ENCODE data around the gene OOSP4B. TPM values are rescaled to one million over a fixed set of nuclear protein-coding genes. Genes with fewer than 3 reads are reported as not detected.

OOSP4B gene
- total and polyA plus RNA-seq, 2 of the 8 experiments (the other 6 are each of a cell fraction or from before 2014, with no cell fraction given), result not detected

- no peak for TF ChIP-seq CHD7 (IDR thresholded peaks at IDR 0.05; ENCODE audit: insufficient replicate concordance, low read length)
- no peak for TF ChIP-seq SP1 (IDR thresholded peaks at IDR 0.05; ENCODE audit: low read depth, low read length)
- TF ChIP-seq KDM4A (IDR thresholded peaks at IDR 0.05; ENCODE audit: low read depth, low read length, severe bottlenecking), result no peak
- TF ChIP-seq GABPA (IDR thresholded peaks at IDR 0.05; ENCODE audit: borderline replicate concordance, insufficient read depth, low read length), result no peak
Observed at GRCh38 chr11:60029015-60029632, 12.1 kb downstream of the OOSP4B start (continued).

All from H1 (cell line).